HG03354 (cell line): Measurements from ENCODE around the gene TNIK.

ENCODE experiments used
- ATAC-seq: cut with Tn5 transposase; IDR thresholded peaks from one replicate; pipeline ENCODE4 v1.9.1; 2021; ENCODE audit warnings: mild to moderate bottlenecking; ENCODE audit not compliant: unreplicated experiment, poor library complexity, severe bottlenecking

TNIK gene

DNA sequence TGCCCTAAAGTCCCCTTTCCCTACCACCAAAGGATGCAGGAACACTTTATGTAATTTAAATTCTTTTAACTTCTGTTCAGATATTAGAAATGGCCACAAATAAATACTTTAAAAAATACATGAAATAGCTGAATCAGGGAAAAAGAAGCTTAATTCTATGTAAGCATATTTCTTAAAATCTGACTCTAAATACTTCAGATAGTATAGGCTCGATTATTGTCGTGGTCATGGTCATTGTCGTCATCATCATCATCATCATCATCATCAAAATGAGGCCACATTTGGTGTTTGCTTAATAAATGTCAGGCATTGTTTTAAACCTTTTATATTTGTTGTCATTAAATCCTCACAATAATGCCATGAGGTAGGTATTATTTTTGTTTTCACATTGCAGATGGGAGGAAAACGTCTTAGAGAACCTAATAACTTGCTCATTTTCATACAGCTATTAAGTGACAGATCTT is 448.3 kb downstream of the TNIK start:
- no peak for ATAC-seq
